IMR-90 (cell line): ENCODE measurements around the gene LMO2. TPM values are rescaled to one million over a fixed set of nuclear protein-coding genes. Genes with fewer than 3 reads are reported as not detected.
"Not testable (repeated sequence)": the region's sequence is repeated elsewhere in the genome, so short reads cannot be mapped to it uniquely, and the experiment has no call there.

Experiments
- ATAC-seq: fragments of 200-7000 bp; cut with Tn5 transposase; 2 replicates; pipeline ENCODE4 v1.9.1; 2020; ENCODE audit warnings: low read depth, mild to moderate bottlenecking, moderate library complexity
- BruUV-seq: library from RNA; stranded (reverse); fragments of 400-500 nt; replicated peaks from 2 replicates; lab custom pipeline; 2021; lab: Mats Ljungman, UMichigan
- CTCF ChIA-PET: fragments of 300-600 bp; formaldehyde crosslinking; extraction: SDS; loops from one replicate; lab custom pipeline; 2021; ENCODE audit warnings: antibody characterized with exemption; lab: Yijun Ruan, JAX
- POLR2A ChIA-PET: fragments of 300-600 bp; sonication (Branson Sonifier 250); formaldehyde crosslinking; loops from one replicate; lab custom pipeline; 2022; ENCODE audit warnings: antibody characterized with exemption; ENCODE audit not compliant: unreplicated experiment; lab: Charles Lee
- DNase-seq: peaks from one replicate; pipeline ENCODE4 v3.0.0; 2013
- H2AFZ ChIP-seq: replicated peaks from 2 replicates; pipeline ENCODE3; 2013; ENCODE audit warnings: low read length, mild to moderate bottlenecking; ENCODE audit not compliant: poor library complexity
- H2AK5ac ChIP-seq: 2 replicates; pipeline ENCODE4 v1.6.1; 2013; ENCODE audit warnings: low read depth, low read length, inconsistent platforms
- H2AK9ac ChIP-seq: replicated peaks from 2 replicates; pipeline ENCODE3; 2013; ENCODE audit warnings: mild to moderate bottlenecking, low read depth, low read length, moderate library complexity; ENCODE audit not compliant: poor library complexity
- H2BK120ac ChIP-seq: 2 replicates; pipeline ENCODE4 v1.6.1; 2013; ENCODE audit warnings: low read depth, low read length, inconsistent platforms
- H2BK15ac ChIP-seq: 3 replicates; pipeline ENCODE4 v1.6.1; 2013; ENCODE audit warnings: low read depth, low read length, inconsistent platforms
- H2BK20ac ChIP-seq: 2 replicates; pipeline ENCODE4 v1.6.1; 2013; ENCODE audit warnings: low read depth, mild to moderate bottlenecking, inconsistent platforms, low read length, moderate library complexity
- H2BK5ac ChIP-seq: 2 replicates; pipeline ENCODE4 v1.6.1; 2013; ENCODE audit warnings: mild to moderate bottlenecking, low read depth, low read length, inconsistent platforms; ENCODE audit not compliant: poor library complexity, severe bottlenecking
- H3K14ac ChIP-seq: replicated peaks from 2 replicates; pipeline ENCODE4 v1.6.1; 2013; ENCODE audit warnings: low read depth, low read length, inconsistent platforms
- H3K18ac ChIP-seq: 2 replicates; pipeline ENCODE4 v1.6.1; 2013; ENCODE audit warnings: low read depth, low read length, control low read depth
- H3K23ac ChIP-seq: 2 replicates; pipeline ENCODE4 v1.6.1; 2013; ENCODE audit warnings: low read depth, low read length, inconsistent platforms
- H3K27ac ChIP-seq: 2 replicates; pipeline ENCODE4 v1.5.1; 2013; ENCODE audit warnings: mild to moderate bottlenecking, control low read depth, low read length; ENCODE audit not compliant: insufficient read depth
- H3K27me3 ChIP-seq: 2 replicates; pipeline ENCODE4 v1.6.1; 2013; ENCODE audit warnings: low read length; ENCODE audit not compliant: control insufficient read depth, insufficient read depth
- H3K36me3 ChIP-seq: 2 replicates; pipeline ENCODE4 v1.6.1; 2013; ENCODE audit warnings: low read length, mixed read lengths; ENCODE audit not compliant: control insufficient read depth, insufficient read depth
- H3K4ac ChIP-seq: 2 replicates; pipeline ENCODE4 v1.6.1; 2013; ENCODE audit warnings: low read depth, low read length, inconsistent platforms
- H3K4me1 ChIP-seq: 2 replicates; pipeline ENCODE4 v1.6.1; 2013; ENCODE audit warnings: low read length, mixed read lengths; ENCODE audit not compliant: control insufficient read depth, insufficient read depth
- H3K4me2 ChIP-seq: 2 replicates; pipeline ENCODE4 v1.6.1; 2013; ENCODE audit warnings: low read depth, mild to moderate bottlenecking, control low read depth, low read length, moderate library complexity
- H3K4me3 ChIP-seq: 2 replicates; pipeline ENCODE4 v1.5.1; 2013; ENCODE audit warnings: low read depth, mild to moderate bottlenecking, control low read depth, low read length, moderate library complexity; ENCODE audit not compliant: insufficient read depth
- H3K56ac ChIP-seq: 2 replicates; pipeline ENCODE4 v1.6.1; 2013; ENCODE audit warnings: low read length, inconsistent platforms; ENCODE audit not compliant: insufficient read depth; ENCODE audit errors: extremely low read depth
- H3K79me1 ChIP-seq, 2 experiments: 2 replicates each; pipeline ENCODE4 v1.6.1; 2013; ENCODE audit warnings: low read length in 2 of 2, inconsistent platforms in 1 of 2, low read depth in 1 of 2
- H3K9ac ChIP-seq: 2 replicates; pipeline ENCODE4 v1.6.1; 2013; ENCODE audit warnings: low read depth, low read length, control low read depth
- H3K9me1 ChIP-seq: 2 replicates; pipeline ENCODE4 v1.6.1; 2013; ENCODE audit warnings: low read length, inconsistent platforms; ENCODE audit not compliant: insufficient read depth
- H3K9me3 ChIP-seq: 2 replicates; pipeline ENCODE4 v1.6.1; 2013; ENCODE audit warnings: low read length; ENCODE audit not compliant: control insufficient read depth, insufficient read depth
- H4K20me1 ChIP-seq: 2 replicates; pipeline ENCODE4 v1.6.1; 2013; ENCODE audit warnings: low read length, inconsistent platforms; ENCODE audit not compliant: insufficient read depth
- H4K5ac ChIP-seq: 2 replicates; pipeline ENCODE4 v1.6.1; 2013; ENCODE audit warnings: mild to moderate bottlenecking, low read depth, low read length, control low read depth
- H4K8ac ChIP-seq, 2 experiments: 2 replicates each; pipeline ENCODE4 v1.6.1; 2013; ENCODE audit warnings: low read depth in 2 of 2, low read length in 2 of 2, control low read depth in 1 of 2, inconsistent platforms in 1 of 2
- H4K91ac ChIP-seq: 2 replicates; pipeline ENCODE4 v1.6.1; 2013; ENCODE audit warnings: low read depth, low read length, inconsistent platforms; ENCODE audit not compliant: insufficient read depth
- WGBS, 2 experiments: methylation state at CpG; one replicate each; pipeline versions ENCODE4 v1.1.5 to v1.1.7; 2013; ENCODE audit warnings: missing lambda C conversion rate in 2 of 2; ENCODE audit not compliant: insufficient read length in 1 of 2; ENCODE audit errors: extremely low coverage in 2 of 2; 5-methylcytosine and 5-hydroxymethylcytosine counted together
- dilution Hi-C: fragments of 300-500 bp; cut with HindIII; formaldehyde crosslinking; loops from one replicate; pipeline ENCODE4 v1.14.3; 2018; ENCODE audit warnings: low sequenced_read_pairs; ENCODE audit not compliant: unreplicated experiment
- in situ Hi-C: fragments of 300-500 bp; cut with MboI; formaldehyde crosslinking; loops from 3 replicates; pipeline ENCODE4 v1.14.3; 2019; ENCODE audit warnings: low sequenced_read_pairs, inconsistent platforms, mixed read lengths
- intact Hi-C: fragments of 100-400 bp; cut with micrococcal nuclease; formaldehyde crosslinking; loops from 2 replicates; pipeline ENCODE4 v1.10.0; 2022
- polyA plus RNA-seq, 3 experiments: library from polyadenylated mRNA; depleted of rRNA; stranded (reverse); fragments of >200 nt; gene quantifications; 2 replicates each; pipeline ENCODE4 v1.2.3, GENCODE V29; 2012; ENCODE audit warnings: low replicate concordance in 1 of 3
- total RNA-seq: library from RNA; depleted of rRNA; stranded (reverse); fragments of >200 nt; gene quantifications from 2 replicates; pipeline ENCODE4 v1.2.3, GENCODE V29; 2012

LMO2 gene
- total and polyA plus RNA-seq, 2 of the 4 experiments (the other 2 are of a cell fraction) = not detected

GRCh38 chr11:33931739-33932366 lies 40.0 kb upstream of the LMO2 start:
- H3K4me2 ChIP-seq, H3K14ac ChIP-seq, DNase-seq, H2BK15ac ChIP-seq, H2AK9ac ChIP-seq, H3K9ac ChIP-seq, H3K4me3 ChIP-seq, dilution Hi-C loops, BruUV-seq, POLR2A ChIA-PET, H3K27ac ChIP-seq, H2AK5ac ChIP-seq, H3K9me1 ChIP-seq, H3K4ac ChIP-seq, H3K56ac ChIP-seq, H3K18ac ChIP-seq, intact Hi-C loops, H3K36me3 ChIP-seq, H4K91ac ChIP-seq, H3K4me1 ChIP-seq, H3K79me1 ChIP-seq, H3K9me3 ChIP-seq, H2BK120ac ChIP-seq, H2AFZ ChIP-seq, H2BK20ac ChIP-seq, CTCF ChIA-PET, in situ Hi-C loops, H4K5ac ChIP-seq, H4K20me1 ChIP-seq, H4K8ac ChIP-seq, ATAC-seq, H3K23ac ChIP-seq, H2BK5ac ChIP-seq: not testable (repeated sequence)
- 97% methylated on average over 5 of the region's 12 CpGs; no CpG with 5 or more reads in 1 of the 2 experiments for WGBS, 2 experiments
- peaks cover 13% of the 10 kb centered on the region for H3K27me3 ChIP-seq
